Measurements from ENCODE around the gene NDFIP1. TPM values are rescaled to one million over a fixed set of nuclear protein-coding genes. Genes with fewer than 3 reads are reported as not detected.

NDFIP1 gene
- total RNA-seq, 4 donors from 2014 or later = 30.5 to 112 (median 93.0) TPM

GRCh38 chr5:142069606-142070399 lies 38.8 kb upstream of the NDFIP1 start:
- DNase-seq = no peak
- Histone ChIP-seq H3K27ac (no peak overlapping the region), H3K9me3 (no peaks in the 10 kb centered on the region), H3K4me3 (no peak overlapping the region), H3K36me3 (no peaks in the 10 kb centered on the region), H3K27me3 (no peaks in the 10 kb centered on the region), H3K4me1 (no peaks in the 10 kb centered on the region)
- TF ChIP-seq POLR2A (IDR thresholded peaks at IDR 0.05) (no peak), CTCF (IDR thresholded peaks at IDR 0.05) (no peak)

GRCh38 chr5:142070734-142071133 lies 37.8 kb upstream of the NDFIP1 start:
- DNase-seq = no peak
- Histone ChIP-seq H3K36me3 (no peaks in the 10 kb centered on the region), H3K27me3 (no peaks in the 10 kb centered on the region), H3K27ac (no peak overlapping the region), H3K9me3 (no peaks in the 10 kb centered on the region), H3K4me1 (no peaks in the 10 kb centered on the region), H3K4me3 (no peak overlapping the region)
- TF ChIP-seq CTCF (IDR thresholded peaks at IDR 0.05) (no peak), POLR2A (IDR thresholded peaks at IDR 0.05) (no peak)

- TF ChIP-seq CTCF (IDR thresholded peaks at IDR 0.05) = no peak
- TF ChIP-seq POLR2A (IDR thresholded peaks at IDR 0.05) = no peak
- Histone ChIP-seq H3K36me3 (no peaks in the 10 kb centered on the region), H3K27me3 (no peaks in the 10 kb centered on the region), H3K9me3 (no peaks in the 10 kb centered on the region), H3K4me3 (no peak overlapping the region), H3K4me1 (no peaks in the 10 kb centered on the region), H3K27ac (no peak overlapping the region)
- no peak for DNase-seq
Observed at GRCh38 chr5:142072488-142072887, 36.1 kb upstream of the NDFIP1 start.

- no peak for DNase-seq
- no peaks in the 10 kb centered on the region for H3K36me3 ChIP-seq
- H3K4me3 ChIP-seq = no peak overlapping the region
- H3K27me3 ChIP-seq = no peaks in the 10 kb centered on the region
- H3K4me1 ChIP-seq = no peaks in the 10 kb centered on the region
- TF ChIP-seq POLR2A (IDR thresholded peaks at IDR 0.05) (no peak), CTCF (IDR thresholded peaks at IDR 0.05) (no peak)
- H3K9me3 ChIP-seq = no peaks in the 10 kb centered on the region
- no peak overlapping the region for H3K27ac ChIP-seq
Observed at GRCh38 chr5:142073362-142073988, 35.1 kb upstream of the NDFIP1 start.

- no peak for TF ChIP-seq POLR2A (IDR thresholded peaks at IDR 0.05)
- TF ChIP-seq CTCF (IDR thresholded peaks at IDR 0.05) = no peak
- H3K9me3 ChIP-seq = no peaks in the 10 kb centered on the region
- no peak for DNase-seq
Observed at GRCh38 chr5:142074006-142074405, 34.6 kb upstream of the NDFIP1 start.

More at GRCh38 chr5:142074006-142074405, 34.6 kb upstream of the NDFIP1 start:
- Histone ChIP-seq H3K27ac (no peak overlapping the region), H3K36me3 (no peaks in the 10 kb centered on the region), H3K4me3 (no peak overlapping the region), H3K27me3 (no peaks in the 10 kb centered on the region), H3K4me1 (no peaks in the 10 kb centered on the region)

Measured in Peyer's patch (tissue), 4 donors.